Raji (cell line): ENCODE measurements around the gene IFRD1.
A peak's percentile ranks its signal among the peaks of the same experiment; 100 is the strongest.

ENCODE experiments used
- POLR2A ChIP-seq: IDR thresholded peaks from 2 replicates; pipeline ENCODE4 v1.6.1; 2011; ENCODE audit warnings: low read depth, low read length, control low read depth; ENCODE audit not compliant: insufficient read depth

IFRD1 gene

GRCh38 chr7:112449902-112450806 is at the start of gene IFRD1:
Gene IFRD1 (plus strand): TSS chr7:112450460. CDS start chr7:112450689, 229 bp downstream.
- TF ChIP-seq POLR2A: peak; percentile 99

GRCh38 chr7:112404321-112404720 is 45.9 kb upstream of the IFRD1 start:
- TF ChIP-seq POLR2A: no peak

GRCh38 chr7:112405286-112405685 is 45.0 kb upstream of the IFRD1 start:
- TF ChIP-seq POLR2A: no peak

- no peak for TF ChIP-seq POLR2A
Observed at GRCh38 chr7:112407261-112407660, 43.0 kb upstream of the IFRD1 start.

- TF ChIP-seq POLR2A: no peak
Observed at GRCh38 chr7:112410092-112410491, 40.2 kb upstream of the IFRD1 start.

GRCh38 chr7:112411186-112411795 is 39.0 kb upstream of the IFRD1 start:
- no peak for TF ChIP-seq POLR2A

- TF ChIP-seq POLR2A: no peak
Observed at GRCh38 chr7:112414855-112415490, 35.3 kb upstream of the IFRD1 start.

- no peak for TF ChIP-seq POLR2A
Observed at GRCh38 chr7:112416127-112416526, 34.1 kb upstream of the IFRD1 start.

- no peak for TF ChIP-seq POLR2A
Observed at GRCh38 chr7:112419543-112420130, 30.6 kb upstream of the IFRD1 start.

GRCh38 chr7:112420236-112420861 is 29.9 kb upstream of the IFRD1 start:
- no peak for TF ChIP-seq POLR2A

- no peak for TF ChIP-seq POLR2A
Observed at GRCh38 chr7:112421666-112422486, 28.4 kb upstream of the IFRD1 start.

- peak; percentile 30; the same call in 1 of the 2 replicates for TF ChIP-seq POLR2A
Observed at GRCh38 chr7:112422842-112423496, 27.3 kb upstream of the IFRD1 start.

- TF ChIP-seq POLR2A: no peak
Observed at GRCh38 chr7:112423987-112424386, 26.3 kb upstream of the IFRD1 start.

GRCh38 chr7:112427984-112428383 is 22.3 kb upstream of the IFRD1 start:
- TF ChIP-seq POLR2A: no peak

- TF ChIP-seq POLR2A: no peak
Observed at GRCh38 chr7:112428715-112429114, 21.5 kb upstream of the IFRD1 start.
